Stimulated activated CD8-positive, alpha-beta memory T cell treated with anti-CD3 and anti-CD28 coated beads, Interleukin-7, amount 100 ng/mL, for 48 hours (primary cell): Measurements from ENCODE around the gene CEP131.

Source experiments
- DNase-seq, 2 donors: peaks; one replicate each; pipeline ENCODE4 v3.0.0-alpha.2; 2020; ENCODE audit warnings: low read depth in 1 of 2; ENCODE audit errors: extremely low read depth in 1 of 2

The CEP131 gene

GRCh38 chr17:81252326-81252986 is 29.7 kb upstream of the CEP131 start:
- no peak for DNase-seq

- no peak for DNase-seq
These were observed 29.0 kb upstream of the CEP131 start for GRCh38 chr17:81251709-81252301.

- no peak for DNase-seq
These were observed 28.4 kb upstream of the CEP131 start for GRCh38 chr17:81251094-81251708.

- no peak for DNase-seq
These were observed 27.7 kb upstream of the CEP131 start for GRCh38 chr17:81250286-81251093.

GRCh38 chr17:81249223-81250040 is 26.7 kb upstream of the CEP131 start:
- DNase-seq: no peak

GRCh38 chr17:81248649-81249048 is 25.9 kb upstream of the CEP131 start:
- DNase-seq: no peak

GRCh38 chr17:81247339-81247990 is 24.7 kb upstream of the CEP131 start:
- no peak for DNase-seq

- no peak for DNase-seq
These were observed 24.0 kb upstream of the CEP131 start for GRCh38 chr17:81246679-81247338.

GRCh38 chr17:81246343-81246670 is 23.5 kb upstream of the CEP131 start:
- DNase-seq: no peak

- no peak for DNase-seq
These were observed 23.0 kb upstream of the CEP131 start for GRCh38 chr17:81245665-81246342.

GRCh38 chr17:81245024-81245664 is 22.4 kb upstream of the CEP131 start:
- no peak for DNase-seq

- no peak for DNase-seq
These were observed 21.7 kb upstream of the CEP131 start for GRCh38 chr17:81244358-81245023.

- DNase-seq: no peak
These were observed 20.5 kb upstream of the CEP131 start for GRCh38 chr17:81243333-81243664.

GRCh38 chr17:81242421-81243332 is 19.9 kb upstream of the CEP131 start:
- DNase-seq: no peak

GRCh38 chr17:81241648-81242420 is 19.1 kb upstream of the CEP131 start:
- peak; percentile 33 to 53 for DNase-seq

- DNase-seq: no peak
These were observed 18.4 kb upstream of the CEP131 start for GRCh38 chr17:81241203-81241602.

GRCh38 chr17:81240761-81241160 is 18.0 kb upstream of the CEP131 start:
- no peak for DNase-seq
